Activated B cell treated with CpG ODN at 0.5 μM for 24 hours (primary cell): ENCODE data around the gene FOXO3. TPM values are rescaled to one million over a fixed set of nuclear protein-coding genes. Genes with fewer than 3 reads are reported as not detected.

Experiments used
- ATAC-seq: fragments of 200-7000 bp; cut with Tn5 transposase; one replicate; pipeline ENCODE4 v1.10.0; 2021; ENCODE audit warnings: low read depth, mild to moderate bottlenecking, moderate library complexity
- CTCF ChIA-PET: fragments of 350-600 bp; sonication (Branson Sonifier 250); formaldehyde crosslinking; loops from one replicate; lab custom pipeline; 2021; ENCODE audit warnings: antibody characterized with exemption; lab: Charles Lee
- POLR2A ChIA-PET: fragments of 350-600 bp; sonication (Branson Sonifier 250); formaldehyde crosslinking; loops from one replicate; lab custom pipeline; 2021; ENCODE audit warnings: antibody characterized with exemption; lab: Charles Lee
- DNase-seq: peaks from one replicate; pipeline ENCODE4 v3.0.0; 2022
- H3K27ac Mint-ChIP-seq: one replicate; pipeline ENCODE4 v1.8.0; 2020; ENCODE audit warnings: mixed read lengths
- H3K27me3 Mint-ChIP-seq: one replicate; pipeline ENCODE4 v1.8.0; 2021; ENCODE audit warnings: mixed read lengths
- H3K36me3 Mint-ChIP-seq: one replicate; pipeline ENCODE4 v1.8.0; 2021; ENCODE audit warnings: low read depth, mixed read lengths
- H3K4me1 Mint-ChIP-seq: one replicate; pipeline ENCODE4 v1.8.0; 2021; ENCODE audit warnings: mixed read lengths
- H3K4me3 Mint-ChIP-seq: one replicate; pipeline ENCODE4 v1.8.0; 2020; ENCODE audit warnings: mild to moderate bottlenecking, mixed read lengths
- H3K9me3 Mint-ChIP-seq: one replicate; pipeline ENCODE4 v1.8.0; 2020; ENCODE audit warnings: mixed read lengths
- intact Hi-C: fragments of 100-400 bp; cut with micrococcal nuclease; formaldehyde crosslinking; loops from one replicate; pipeline ENCODE4 v1.15.1; 2024
- total RNA-seq: library from RNA; stranded (reverse); gene quantifications from 2 replicates; pipeline ENCODE4 v1.2.3, GENCODE V29; 2022
- TF ChIP-seq, protein P1 (sequence below): fragments of 200-600 bp; IDR thresholded peaks from one replicate; pipeline ENCODE4 v1.8.0; 2022; ENCODE audit warnings: antibody characterized with exemption, mild to moderate bottlenecking

The FOXO3 gene
- total RNA-seq, 1 donor from 2014 or later: 9.4 TPM

DNA sequence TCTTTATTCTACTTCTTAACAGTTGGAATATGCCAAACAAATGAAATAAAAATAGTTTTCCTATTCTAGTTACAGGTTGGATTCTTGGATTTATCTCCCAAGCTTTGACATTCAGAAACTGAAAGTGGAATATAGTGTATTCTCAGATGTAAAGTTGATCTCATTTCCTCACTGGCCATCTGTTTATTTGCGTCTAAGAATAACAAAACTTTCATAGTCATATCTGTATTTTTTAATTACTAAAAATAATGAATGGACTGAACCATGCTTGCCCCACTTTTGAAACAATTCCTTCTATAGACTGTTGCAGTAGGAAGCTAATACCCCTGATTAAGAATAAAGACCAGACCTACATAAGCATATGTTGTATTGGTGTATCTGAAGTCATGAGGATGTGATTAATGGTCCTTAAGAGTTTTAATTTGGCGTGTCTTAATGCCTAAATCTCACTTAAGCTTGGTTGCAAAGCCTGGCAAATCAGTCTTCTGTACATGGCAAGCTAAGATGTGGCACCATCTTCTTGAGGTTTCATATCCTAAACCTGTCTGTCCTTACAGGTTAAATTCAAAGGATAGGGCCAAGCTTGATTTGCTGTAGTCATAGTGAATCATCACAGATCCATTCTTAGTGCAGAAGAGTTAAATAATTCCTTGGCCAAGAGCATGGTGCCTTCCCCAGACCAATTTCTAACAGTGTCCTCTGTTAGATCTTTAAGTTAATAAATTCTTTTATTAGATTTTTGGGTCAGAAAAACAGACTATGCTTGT is 58.9 kb downstream of the FOXO3 start:
- intact Hi-C loops: loop anchor here (1.0 to 2.0 kb wide), 2 partner anchors 9 to 21 kb away; no protein-coding TSS in a partner anchor
- Mint-ChIP-seq H3K9me3 (no peaks in the 10 kb centered on the region), H3K36me3 (peaks cover 1% of the 10 kb centered on the region), H3K27ac (no peak overlapping the region), H3K4me1 (peaks cover 41% of the 10 kb centered on the region), H3K27me3 (no peaks in the 10 kb centered on the region), H3K4me3 (no peak overlapping the region)
- ChIA-PET POLR2A (interaction anchor here (0.5 kb wide), 1 partner anchor 19 kb away, joined by 3 read pairs; no protein-coding TSS in a partner anchor), CTCF (no interaction called here)
- TF ChIP-seq, protein P1, sequence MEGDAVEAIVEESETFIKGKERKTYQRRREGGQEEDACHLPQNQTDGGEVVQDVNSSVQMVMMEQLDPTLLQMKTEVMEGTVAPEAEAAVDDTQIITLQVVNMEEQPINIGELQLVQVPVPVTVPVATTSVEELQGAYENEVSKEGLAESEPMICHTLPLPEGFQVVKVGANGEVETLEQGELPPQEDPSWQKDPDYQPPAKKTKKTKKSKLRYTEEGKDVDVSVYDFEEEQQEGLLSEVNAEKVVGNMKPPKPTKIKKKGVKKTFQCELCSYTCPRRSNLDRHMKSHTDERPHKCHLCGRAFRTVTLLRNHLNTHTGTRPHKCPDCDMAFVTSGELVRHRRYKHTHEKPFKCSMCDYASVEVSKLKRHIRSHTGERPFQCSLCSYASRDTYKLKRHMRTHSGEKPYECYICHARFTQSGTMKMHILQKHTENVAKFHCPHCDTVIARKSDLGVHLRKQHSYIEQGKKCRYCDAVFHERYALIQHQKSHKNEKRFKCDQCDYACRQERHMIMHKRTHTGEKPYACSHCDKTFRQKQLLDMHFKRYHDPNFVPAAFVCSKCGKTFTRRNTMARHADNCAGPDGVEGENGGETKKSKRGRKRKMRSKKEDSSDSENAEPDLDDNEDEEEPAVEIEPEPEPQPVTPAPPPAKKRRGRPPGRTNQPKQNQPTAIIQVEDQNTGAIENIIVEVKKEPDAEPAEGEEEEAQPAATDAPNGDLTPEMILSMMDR: no peak
- ATAC-seq (no peak), DNase-seq (no peak)

DNA sequence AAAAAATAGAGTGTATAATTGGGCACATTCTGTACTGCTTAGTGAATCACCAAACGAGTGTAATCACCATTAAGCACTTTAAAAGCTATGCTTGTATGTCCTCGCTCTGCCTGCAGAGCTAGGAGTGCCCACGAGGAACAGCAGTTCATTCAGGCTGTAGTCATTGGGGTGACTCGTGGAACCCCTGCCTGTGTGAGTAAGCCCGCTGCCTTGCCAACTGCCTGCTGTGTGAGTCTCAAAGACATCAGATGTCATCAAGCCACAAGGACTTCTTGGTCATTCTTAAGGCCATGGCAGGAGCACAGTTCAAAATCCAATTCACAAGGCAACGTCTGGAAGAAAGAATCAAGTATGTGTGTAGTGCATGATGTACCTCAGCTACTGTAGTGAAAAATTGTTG is 60.4 kb downstream of the FOXO3 start:
- CTCF ChIA-PET: interaction anchor here (1.1 to 1.3 kb wide), 2 partner anchors 12 to 55 kb away, joined by 3 to 4 read pairs; no protein-coding TSS in a partner anchor
- ATAC-seq (no peak), DNase-seq (no peak)
- intact Hi-C loops: no loop called here
- Mint-ChIP-seq H3K9me3 (no peaks in the 10 kb centered on the region), H3K27me3 (no peaks in the 10 kb centered on the region), H3K36me3 (peaks cover 1% of the 10 kb centered on the region), H3K27ac (no peak overlapping the region), H3K4me3 (no peak overlapping the region), H3K4me1 (peaks cover 45% of the 10 kb centered on the region)
- TF ChIP-seq, protein P1: no peak
- POLR2A ChIA-PET: no interaction called here

DNA sequence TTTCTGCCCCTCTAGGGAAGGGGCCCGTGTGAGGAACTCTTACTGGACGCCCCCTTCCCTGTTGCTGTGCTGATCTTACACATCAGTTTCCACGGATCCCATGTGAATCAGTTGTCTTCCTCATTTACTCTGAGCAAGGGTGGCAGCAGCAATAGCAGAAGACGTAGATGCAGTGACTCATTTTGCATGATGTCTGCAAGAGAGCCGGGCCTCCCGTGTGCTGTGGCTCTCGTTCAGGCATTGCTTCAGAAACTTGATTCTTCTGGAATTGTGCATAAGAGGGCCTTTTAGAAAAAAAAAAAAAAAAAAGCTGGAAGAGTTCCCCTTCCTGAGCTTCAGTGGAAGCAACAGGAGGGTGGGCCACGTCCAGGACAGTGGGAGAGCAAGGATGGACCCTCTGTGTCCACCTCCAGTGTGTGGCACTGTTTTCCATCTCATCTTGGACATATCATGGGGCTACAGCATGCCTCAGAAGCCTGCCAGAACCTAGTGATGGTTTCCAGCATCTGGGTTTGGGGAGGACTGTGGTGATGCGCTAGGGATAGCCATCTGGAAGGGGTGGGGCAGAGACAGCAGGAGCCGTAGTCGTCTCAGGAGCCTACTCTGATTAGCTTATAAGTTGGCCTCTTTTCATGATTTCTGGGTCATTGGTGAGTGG is 62.1 kb downstream of the FOXO3 start:
- ChIA-PET CTCF (no interaction called here), POLR2A (no interaction called here)
- Mint-ChIP-seq H3K36me3 (peaks cover 1% of the 10 kb centered on the region), H3K27ac (no peak overlapping the region), H3K27me3 (no peaks in the 10 kb centered on the region), H3K4me1 (peaks cover 56% of the 10 kb centered on the region), H3K4me3 (no peak overlapping the region), H3K9me3 (no peaks in the 10 kb centered on the region)
- intact Hi-C loops: no loop called here
- DNase-seq: no peak
- ATAC-seq: no peak
- TF ChIP-seq, protein P1: no peak

DNA sequence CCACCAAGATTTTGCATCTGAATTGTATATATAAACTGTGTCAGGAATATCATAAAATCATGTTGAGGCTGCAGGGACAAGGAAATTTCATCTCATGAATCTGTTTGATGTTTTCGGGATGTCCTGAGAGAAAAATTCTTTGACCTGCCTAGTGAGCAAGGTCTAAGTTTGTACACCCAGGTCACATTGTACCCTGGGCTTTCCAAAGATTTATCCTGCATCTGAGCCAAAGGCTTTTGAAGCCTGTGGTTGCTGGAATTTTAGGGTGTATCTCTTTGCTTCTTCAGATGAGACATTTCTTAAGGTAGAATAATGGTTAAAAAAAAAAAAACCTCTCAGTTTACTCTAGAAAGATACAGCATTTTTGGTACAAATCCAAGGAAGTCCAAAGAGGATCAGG is 63.3 kb downstream of the FOXO3 start:
- DNase-seq (no peak), ATAC-seq (no peak)
- intact Hi-C loops: no loop called here
- Mint-ChIP-seq H3K36me3 (no peaks in the 10 kb centered on the region), H3K27ac (no peak overlapping the region), H3K4me1 (peaks cover 58% of the 10 kb centered on the region), H3K27me3 (no peaks in the 10 kb centered on the region), H3K4me3 (no peak overlapping the region), H3K9me3 (no peaks in the 10 kb centered on the region)
- POLR2A ChIA-PET: no interaction called here
- TF ChIP-seq, protein P1: no peak
- CTCF ChIA-PET: interaction anchor here (0.6 kb wide), 1 partner anchor 25 kb away, joined by 3 read pairs; no protein-coding TSS in a partner anchor

DNA sequence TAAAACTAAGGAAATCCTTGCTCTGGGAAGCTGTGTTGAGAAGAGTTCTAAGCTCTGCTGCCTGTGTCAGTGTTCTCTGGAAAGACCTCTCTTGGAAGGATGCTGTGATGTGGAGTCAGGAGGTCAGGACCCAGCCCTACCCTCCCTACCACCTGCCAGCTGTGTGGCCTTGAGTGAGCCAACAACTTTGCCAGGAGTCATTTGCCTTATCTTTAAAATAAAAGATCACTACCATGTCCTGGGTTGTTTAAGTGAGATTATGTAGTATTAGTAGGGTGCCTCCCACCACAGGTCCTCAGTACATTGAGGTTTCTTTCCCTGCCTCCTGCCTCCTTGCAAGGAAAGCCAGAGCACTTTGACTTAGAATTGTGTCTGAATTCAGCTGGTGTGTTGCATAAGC is 64.9 kb downstream of the FOXO3 start:
- Mint-ChIP-seq H3K4me1 (peaks cover 55% of the 10 kb centered on the region), H3K27ac (no peak overlapping the region), H3K4me3 (no peak overlapping the region), H3K36me3 (no peaks in the 10 kb centered on the region), H3K9me3 (no peaks in the 10 kb centered on the region), H3K27me3 (no peaks in the 10 kb centered on the region)
- no peak for ATAC-seq
- POLR2A ChIA-PET: no interaction called here
- TF ChIP-seq, protein P1: no peak
- no peak for DNase-seq
- intact Hi-C loops: no loop called here
- CTCF ChIA-PET: no interaction called here
